ENCODE measurements around the gene CCNL2.
"Not testable (repeated sequence)": the region's sequence is repeated elsewhere in the genome, so short reads cannot be mapped to it uniquely, and the experiment has no call there.

Gene CCNL2

DNA sequence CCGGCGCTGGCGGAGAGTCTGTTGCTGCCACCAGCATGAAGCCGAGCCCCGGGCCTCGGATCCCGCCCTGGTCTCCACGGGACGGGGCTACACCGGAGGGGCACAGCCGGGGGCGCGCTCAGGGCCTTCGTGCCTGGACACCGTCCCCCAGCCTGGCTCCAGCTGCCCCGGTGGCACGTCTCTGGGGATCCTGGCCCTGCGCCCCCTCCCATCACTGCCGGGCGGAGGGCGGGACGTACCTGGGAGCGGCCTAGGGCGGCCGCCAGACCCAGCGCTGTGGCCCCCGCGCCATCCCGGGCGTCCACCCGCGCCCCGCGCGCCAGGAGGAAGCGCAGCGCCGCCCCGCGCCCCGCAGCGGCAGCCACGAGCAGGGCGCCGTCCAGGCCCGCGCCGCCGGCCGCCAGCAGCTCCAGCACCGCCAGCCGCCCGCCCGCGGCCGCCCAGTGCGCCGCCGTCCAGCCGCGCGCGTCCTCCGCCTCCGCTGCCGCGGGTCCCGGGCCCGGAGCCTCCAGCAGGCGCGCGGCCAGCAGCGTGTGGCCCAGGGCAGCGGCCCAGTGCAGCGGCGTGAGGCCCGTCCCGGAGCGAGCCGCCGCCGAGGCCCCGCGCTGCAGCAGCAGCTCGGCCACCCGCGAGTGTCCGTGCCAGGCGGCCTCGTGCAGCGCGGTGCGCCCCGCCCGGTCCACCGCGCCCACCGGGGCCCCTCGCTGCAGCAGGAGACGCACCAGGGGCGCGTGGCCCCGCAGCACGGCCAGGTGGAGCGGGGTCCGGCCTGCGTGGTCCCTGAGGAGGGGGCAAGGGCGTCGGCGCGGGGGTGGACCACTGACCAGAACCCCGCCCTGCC, 20.9 kb upstream of the CCNL2 start:
- peak; percentile 34 for DNase-seq

DNA sequence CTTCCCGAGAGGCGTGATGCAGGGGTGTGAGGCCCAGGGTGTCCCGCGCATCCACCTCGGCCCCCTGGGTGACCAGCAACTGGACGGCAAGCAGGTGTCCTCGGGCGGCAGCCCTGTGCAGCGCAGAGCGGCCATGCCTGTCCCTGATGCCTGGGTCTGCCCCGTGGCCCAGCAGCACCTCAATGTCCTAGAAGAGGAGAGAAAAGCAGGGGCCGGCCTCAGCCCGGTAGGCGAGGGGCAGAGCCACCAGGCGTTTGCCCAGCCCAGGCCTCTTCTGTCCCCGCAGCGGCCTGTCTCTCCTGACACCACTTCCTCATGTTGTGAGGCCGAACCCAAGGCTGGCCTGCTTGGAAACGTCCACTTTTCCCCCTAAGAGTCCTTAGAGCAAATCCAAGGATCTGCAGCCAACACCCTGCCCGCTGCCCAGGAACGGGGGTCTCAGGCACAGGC, 20.3 kb upstream of the CCNL2 start:
- no peak for DNase-seq

GRCh38 chr1:1418464-1419362, 19.6 kb upstream of the CCNL2 start:
- no peak for DNase-seq

GRCh38 chr1:1417825-1418463, 18.8 kb upstream of the CCNL2 start:
- DNase-seq: not testable (repeated sequence)

DNA sequence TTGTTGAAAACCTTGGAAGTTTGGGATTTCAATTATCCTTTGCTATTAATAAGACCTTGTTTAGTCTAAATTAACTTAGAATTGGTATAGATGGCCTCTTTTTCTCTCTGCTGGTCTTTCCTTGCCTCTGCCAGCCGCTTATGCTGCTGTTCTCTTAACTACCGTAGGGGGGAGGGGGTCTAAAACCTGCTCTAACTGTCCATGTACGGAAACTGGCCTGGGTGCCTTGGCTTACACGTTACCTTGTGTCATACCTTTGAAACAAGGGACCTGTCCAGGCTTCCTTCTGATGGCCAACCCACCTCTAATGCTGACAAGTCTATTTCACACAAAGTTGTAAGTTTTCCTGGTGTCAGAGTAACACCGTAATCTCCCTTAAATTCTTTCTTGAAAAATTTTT, 18.3 kb upstream of the CCNL2 start:
- DNase-seq: not testable (repeated sequence)

DNA sequence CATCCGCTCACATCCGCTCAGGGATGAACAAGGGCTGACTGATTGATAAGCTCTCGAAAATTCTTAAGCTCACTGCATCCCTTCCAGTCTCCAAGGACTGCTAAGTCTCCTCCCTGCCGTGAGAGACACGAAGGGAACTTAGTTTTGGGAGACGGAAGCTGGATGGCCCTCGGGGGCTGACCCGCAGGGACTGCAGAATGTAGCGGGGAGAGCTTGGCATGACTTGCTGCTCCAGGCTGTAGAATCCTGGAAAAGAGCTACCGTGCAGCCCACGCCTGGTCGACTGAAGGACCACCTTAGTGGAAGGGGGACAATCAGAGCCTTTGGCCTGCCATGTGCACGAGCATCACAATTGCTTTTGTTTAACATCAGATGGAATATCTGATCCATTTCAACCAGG, 16.6 kb upstream of the CCNL2 start:
- no peak for DNase-seq

DNA sequence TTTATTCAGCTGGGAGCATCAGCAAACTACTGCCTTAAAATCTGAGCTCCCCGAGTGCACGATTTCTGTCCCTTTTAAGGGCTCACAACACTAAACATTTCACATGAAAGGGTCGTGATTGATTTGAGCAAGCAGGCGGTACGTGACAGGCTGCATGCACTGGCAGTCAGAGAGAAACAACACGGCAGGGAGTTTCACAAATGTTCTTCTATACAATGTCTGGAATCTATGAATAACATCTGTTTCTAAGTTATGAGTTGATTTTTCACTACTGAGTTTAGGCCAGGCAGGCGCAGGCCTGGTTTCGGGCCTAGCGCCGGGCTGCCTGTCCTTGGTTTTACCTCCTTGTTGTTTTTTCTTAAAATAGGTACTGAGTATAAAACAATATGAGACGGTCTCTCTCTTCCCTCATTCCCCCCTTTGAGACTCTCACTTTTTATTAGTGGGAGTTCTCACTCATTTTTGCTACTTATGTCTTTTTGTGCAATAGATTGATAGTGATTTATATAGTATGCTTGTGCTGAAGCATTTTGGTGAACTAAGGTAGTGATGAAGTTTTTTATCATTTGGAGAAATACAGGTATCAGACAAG, 13.3 kb upstream of the CCNL2 start:
- not testable (repeated sequence) for DNase-seq

- no peak for DNase-seq
These were observed 12.5 kb upstream of the CCNL2 start for GRCh38 chr1:1411626-1412025.

- DNase-seq: not testable (repeated sequence)
These were observed 11.1 kb upstream of the CCNL2 start for GRCh38 chr1:1410238-1410637.

DNA sequence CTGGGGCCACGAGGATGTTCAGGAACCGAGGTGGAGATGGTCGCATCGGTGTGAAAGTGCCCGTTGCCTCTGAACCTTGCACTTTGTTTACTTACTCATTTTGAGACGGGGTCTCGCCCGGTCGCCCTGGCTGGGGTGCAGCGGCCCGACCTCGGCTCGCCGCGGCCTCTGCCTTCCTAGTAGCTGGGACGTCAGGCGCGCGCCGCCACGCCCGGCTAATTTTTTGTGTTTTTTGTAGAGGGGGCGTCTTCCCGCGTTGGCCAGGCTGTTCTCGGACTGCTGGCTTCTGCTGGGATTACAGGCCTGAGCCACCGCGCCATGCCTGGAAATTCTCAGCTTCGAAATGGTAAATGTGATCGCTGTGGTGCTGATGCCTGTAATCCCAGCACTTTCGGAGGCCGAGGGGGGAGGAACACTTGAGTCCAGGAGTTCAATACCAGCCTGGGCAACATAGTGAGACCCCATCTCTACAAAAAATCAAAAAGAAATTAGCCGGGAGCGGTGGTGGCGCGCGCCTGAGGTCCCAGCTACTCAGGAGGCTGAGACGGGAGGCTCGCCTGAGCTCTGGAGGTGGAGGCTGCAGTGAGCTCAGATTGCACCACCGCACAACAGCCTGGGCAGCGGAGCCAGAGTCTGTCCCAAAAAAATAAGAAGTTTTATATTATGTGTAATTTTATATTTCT, 8.6 kb upstream of the CCNL2 start:
- no peak for DNase-seq

- DNase-seq: peak; percentile 91
These were observed 7.9 kb upstream of the CCNL2 start, which contains the start of gene MRPL20 for GRCh38 chr1:1406821-1407635. Gene MRPL20, minus strand, starts transcription at chr1:1407293. Its CDS starts 76 bp downstream, at chr1:1407217.

DNA sequence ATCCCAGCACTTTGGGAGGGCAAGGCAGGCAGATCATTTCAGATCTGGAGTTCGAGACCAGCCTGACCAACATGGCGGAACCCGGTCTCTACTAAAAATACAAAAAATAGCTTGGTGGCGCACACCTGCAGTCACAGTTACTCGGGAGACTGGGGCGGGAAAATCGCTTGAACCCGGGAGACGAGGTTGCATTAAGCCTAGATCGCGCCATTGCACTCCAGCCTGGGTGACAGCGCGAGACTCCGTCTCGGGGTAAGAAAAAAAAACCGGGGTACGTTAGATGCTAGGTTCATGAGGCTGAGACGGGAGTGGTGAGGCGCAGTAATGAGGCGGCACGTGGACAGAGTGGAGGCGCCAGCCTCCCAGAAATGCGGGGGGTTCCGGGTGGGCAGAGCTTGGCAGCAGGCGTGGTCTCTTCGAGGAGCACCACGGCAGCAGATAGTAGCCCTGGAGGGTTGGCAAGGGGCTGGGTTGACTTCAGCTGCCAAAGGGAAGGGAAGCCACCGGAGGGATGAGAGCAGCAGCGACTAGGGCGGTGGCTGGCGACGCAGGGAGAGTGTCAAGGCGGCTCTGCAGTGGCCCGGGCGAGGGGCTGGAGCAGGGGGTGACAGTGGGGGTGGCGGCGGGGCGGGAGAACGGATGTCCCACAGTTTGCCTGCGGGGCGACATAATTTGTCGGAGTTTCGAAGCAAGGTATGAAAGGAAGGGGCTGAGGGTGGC, 7.1 kb upstream of the CCNL2 start:
- DNase-seq: no peak

GRCh38 chr1:1403653-1404052, 4.5 kb upstream of the CCNL2 start:
- DNase-seq: no peak

DNA sequence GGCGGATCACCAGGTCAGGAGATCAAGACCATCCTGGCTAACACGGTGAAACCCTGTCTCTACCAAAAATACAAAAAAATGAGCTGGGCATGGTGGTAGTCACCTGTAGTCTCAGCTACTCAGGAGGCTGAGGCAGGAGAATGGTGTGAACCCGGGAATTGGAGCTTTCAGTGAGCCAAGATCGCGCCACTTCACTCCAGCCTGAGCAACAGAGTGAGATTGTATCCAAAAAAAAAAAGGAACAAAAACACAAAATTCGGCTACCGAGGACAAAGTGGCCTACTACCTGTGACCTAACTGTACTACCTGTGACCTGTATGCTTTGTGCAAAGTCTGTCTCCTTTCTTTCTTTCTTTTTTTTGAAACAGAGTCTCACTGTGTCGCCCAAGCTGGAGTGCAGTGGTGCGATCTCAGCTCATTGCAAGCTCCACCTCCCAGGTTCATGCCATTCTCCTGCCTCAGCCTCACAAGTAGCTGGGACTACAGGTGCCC, 3.8 kb upstream of the CCNL2 start:
- DNase-seq: not testable (repeated sequence)

DNA sequence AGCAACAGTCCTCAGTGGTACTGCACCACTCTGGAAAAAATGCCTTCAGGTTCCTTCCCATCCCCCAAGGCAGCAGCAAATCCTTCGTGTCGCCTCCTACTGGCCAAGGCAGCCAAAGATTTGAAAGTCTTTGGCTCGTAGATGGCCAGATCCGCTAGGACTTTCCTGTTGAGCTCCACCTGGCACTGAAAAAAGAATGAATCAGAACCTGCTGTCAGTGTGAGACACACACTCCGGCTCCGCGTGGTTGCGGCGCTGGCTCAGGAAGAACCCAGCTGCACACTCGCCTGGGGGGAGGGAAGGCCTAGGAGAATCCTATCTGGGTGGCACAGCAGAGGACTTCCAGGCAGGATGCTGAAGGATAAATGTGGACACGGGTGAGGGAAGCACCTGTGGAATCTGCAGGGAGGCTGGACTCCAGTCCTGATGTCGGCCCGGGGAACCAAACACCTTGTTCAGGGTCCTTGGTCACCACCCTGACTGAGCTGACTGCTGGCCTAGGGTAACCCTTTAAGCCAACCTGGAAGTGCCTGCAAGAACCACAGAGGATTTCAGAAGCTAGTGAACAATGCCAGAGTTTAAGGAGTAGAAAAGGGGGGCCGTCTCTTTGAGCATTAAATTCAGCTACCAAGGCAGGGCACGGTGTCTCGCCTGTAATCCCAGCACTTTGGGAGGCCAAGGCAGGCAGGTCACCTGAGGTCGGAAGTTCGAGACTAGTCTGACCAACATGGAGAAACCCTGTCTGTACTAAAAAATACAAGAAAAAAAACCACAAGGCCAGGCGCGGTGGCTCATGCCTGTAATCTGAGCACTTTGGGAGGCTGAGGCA, 3.2 kb upstream of the CCNL2 start:
- DNase-seq: peak; percentile 37

DNA sequence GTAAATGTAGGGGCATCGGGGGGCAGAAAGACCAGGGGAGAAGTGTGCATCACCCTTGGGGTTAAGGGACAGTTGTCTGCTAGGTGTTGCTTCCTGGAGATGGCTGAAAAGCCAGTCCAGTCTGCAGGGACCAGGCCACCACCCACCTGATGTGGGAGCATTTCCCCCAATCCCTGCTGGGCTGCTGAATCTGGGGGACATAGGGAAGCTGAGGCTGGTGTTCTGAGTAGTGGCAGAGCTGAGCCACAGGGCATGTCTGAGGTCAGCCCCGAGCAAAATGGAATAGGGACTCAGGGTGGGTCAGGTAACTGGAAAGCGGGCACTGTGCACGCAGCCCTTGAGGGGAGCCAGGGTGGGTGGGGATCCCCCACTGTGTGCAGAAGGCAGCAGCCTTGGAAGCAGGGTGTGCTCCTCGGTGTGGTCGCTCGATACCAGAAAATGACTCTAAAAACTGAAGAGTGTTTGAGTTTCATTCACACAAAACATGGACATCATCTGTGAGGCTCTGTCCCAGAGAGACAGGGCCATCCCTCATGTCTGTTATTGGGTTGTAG, 2.4 kb upstream of the CCNL2 start:
- no peak for DNase-seq

- no peak for DNase-seq
These were observed 1.7 kb upstream of the CCNL2 start for GRCh38 chr1:1400576-1401456.

Data from NCI-H69 (cell line).